HepG2 (cell line): Measurements from ENCODE around the gene ACCS. TPM values are rescaled to one million over a fixed set of nuclear protein-coding genes. Genes with fewer than 3 reads are reported as not detected.

Source experiments
- ATAC-seq: fragments of 200-7000 bp; cut with Tn5 transposase; 3 replicates; pipeline ENCODE4 v1.9.1; 2020; ENCODE audit warnings: mild to moderate bottlenecking, moderate library complexity
- BruUV-seq: library from RNA; stranded (reverse); fragments of 400-500 nt; replicated peaks from 2 replicates; lab custom pipeline; 2021; lab: Mats Ljungman, UMichigan
- CTCF ChIA-PET: fragments of 300-600 bp; formaldehyde crosslinking; extraction: SDS; loops from one replicate; lab custom pipeline; 2021; ENCODE audit warnings: low total read pairs, inconsistent platforms, low intra/inter-chr PET ratio; lab: Yijun Ruan, JAX
- POLR2A ChIA-PET: fragments of 350-600 bp; sonication (Branson Sonifier 250); formaldehyde crosslinking; loops from one replicate; lab custom pipeline; 2020; ENCODE audit warnings: antibody characterized with exemption, inconsistent platforms; lab: Yijun Ruan, JAX
- DNase-seq: peaks from one replicate; pipeline ENCODE4 v3.0.0-alpha.2; 2015; ENCODE audit warnings: low spot score
- FAIRE-seq: peaks from 3 replicates; lab custom pipeline; 2011; peaks lifted over from hg19 to GRCh38; lab: Jason Lieb, UNC
- H2AFZ ChIP-seq: one replicate; pipeline ENCODE4 v1.6.1; 2011; ENCODE audit warnings: low read length, inconsistent platforms
- H3K27ac ChIP-seq: fragments of 300-600 bp; 3 replicates; pipeline ENCODE4 v1.8.0; 2011; ENCODE audit warnings: mixed run types, mild to moderate bottlenecking, mixed read lengths, low read length, inconsistent platforms; ENCODE audit not compliant: insufficient read depth; ENCODE audit errors: extremely low read length
- H3K27me3 ChIP-seq, 2 experiments: fragments of 200-600 bp in 1 of 2; 2 replicates in 1 of 2; 3 replicates in 1 of 2; pipeline versions ENCODE4 v1.6.0 to v1.8.0; 2011; ENCODE audit warnings: low read length in 2 of 2, mild to moderate bottlenecking in 2 of 2, moderate library complexity in 2 of 2, inconsistent platforms in 1 of 2; ENCODE audit not compliant: insufficient read depth in 2 of 2, control insufficient read depth in 1 of 2
- H3K36me3 ChIP-seq, 2 experiments: fragments of 200-600 bp in 1 of 2; replicated peaks in 1 of 2; 2 replicates in 1 of 2; 3 replicates in 1 of 2; pipeline versions ENCODE4 v1.5.1 to v1.8.0; 2011; ENCODE audit warnings: low read length in 2 of 2, inconsistent platforms in 1 of 2; ENCODE audit not compliant: insufficient read depth in 2 of 2, control insufficient read depth in 1 of 2
- H3K4me1 ChIP-seq: 2 replicates; pipeline ENCODE4 v1.5.1; 2012; ENCODE audit warnings: low read length, inconsistent platforms; ENCODE audit not compliant: insufficient read depth
- H3K4me2 ChIP-seq: 2 replicates; pipeline ENCODE4 v1.6.0; 2011; ENCODE audit warnings: low read depth, low read length, inconsistent platforms
- H3K4me3 ChIP-seq, 3 experiments: fragments of 200-600 bp in 1 of 3; sonication (generic), shearing (Covaris generic) in 1 of 3; replicated peaks in 1 of 3; 2 replicates each; pipeline ENCODE4 v1.5.1; 2011 to 2016; ENCODE audit warnings: low read length in 3 of 3, inconsistent platforms in 2 of 3, low read depth in 2 of 3, mild to moderate bottlenecking in 2 of 3, control low read depth in 1 of 3, mixed read lengths in 1 of 3; ENCODE audit not compliant: insufficient read depth in 1 of 3
- H3K79me2 ChIP-seq: one replicate; pipeline ENCODE4 v1.6.1; 2011; ENCODE audit warnings: low read length, inconsistent platforms; ENCODE audit not compliant: insufficient read depth
- H3K9ac ChIP-seq: 2 replicates; pipeline ENCODE4 v1.6.0; 2011; ENCODE audit warnings: mild to moderate bottlenecking, low read depth, low read length, inconsistent platforms; ENCODE audit not compliant: insufficient read depth
- H3K9me3 ChIP-seq: 2 replicates; pipeline ENCODE4 v1.5.1; 2012; ENCODE audit warnings: mild to moderate bottlenecking, low read length
- H4K20me1 ChIP-seq: 2 replicates; pipeline ENCODE4 v1.6.0; 2011; ENCODE audit warnings: inconsistent platforms, mild to moderate bottlenecking, low read length, moderate library complexity; ENCODE audit not compliant: insufficient read depth
- ARNT2 ChIP-seq: sonication (generic); formaldehyde crosslinking; IDR thresholded peaks from 2 replicates; pipeline ENCODE4 v1.8.0; 2022; ENCODE audit warnings: mild to moderate bottlenecking, low read depth, missing genetic modification reagents, moderate library complexity
- ATF7-NPFF ChIP-seq: sonication (generic); formaldehyde crosslinking; IDR thresholded peaks from 2 replicates; pipeline ENCODE4 v1.8.1; 2023; ENCODE audit warnings: mild to moderate bottlenecking, low read depth, missing genetic modification reagents, moderate library complexity
- ELK4 ChIP-seq: sonication (generic); formaldehyde crosslinking; IDR thresholded peaks from 2 replicates; pipeline ENCODE4 v1.9.0; 2021; ENCODE audit warnings: missing genetic modification reagents, borderline replicate concordance
- IRX3 ChIP-seq: sonication (generic); formaldehyde crosslinking; IDR thresholded peaks from 2 replicates; pipeline ENCODE4 v1.8.1; 2023; ENCODE audit warnings: mild to moderate bottlenecking, low read depth, missing genetic modification reagents, borderline replicate concordance
- NFRKB ChIP-seq: fragments of 450-650 bp; IDR thresholded peaks from 2 replicates; pipeline ENCODE4 v1.6.1; 2017
- RARG ChIP-seq: sonication (generic); formaldehyde crosslinking; IDR thresholded peaks from 2 replicates; pipeline ENCODE4 v1.4.0; 2020; ENCODE audit warnings: low read depth, mild to moderate bottlenecking, missing genetic modification reagents
- SAP130 ChIP-seq: IDR thresholded peaks from 2 replicates; pipeline ENCODE4 v1.6.1; 2016; ENCODE audit warnings: low read depth
- SMYD3 ChIP-seq: sonication (generic); formaldehyde crosslinking; IDR thresholded peaks from 2 replicates; pipeline ENCODE4 v1.8.1; 2023; ENCODE audit warnings: mild to moderate bottlenecking, missing genetic modification reagents
- SNAI1 ChIP-seq: sonication (generic); formaldehyde crosslinking; IDR thresholded peaks from 2 replicates; pipeline ENCODE4 v1.5.0; 2020; ENCODE audit warnings: mild to moderate bottlenecking, missing genetic modification reagents, borderline replicate concordance
- THAP9 ChIP-seq: sonication (generic); formaldehyde crosslinking; IDR thresholded peaks from 2 replicates; pipeline ENCODE4; 2020; ENCODE audit warnings: missing genetic modification reagents, mild to moderate bottlenecking, borderline replicate concordance
- ZBED4 ChIP-seq: sonication (generic); formaldehyde crosslinking; IDR thresholded peaks from 2 replicates; pipeline ENCODE4 v1.4.0; 2020; ENCODE audit warnings: missing genetic modification reagents, borderline replicate concordance
- ZFP62 ChIP-seq: sonication (generic); formaldehyde crosslinking; IDR thresholded peaks from 2 replicates; pipeline ENCODE4 v1.4.0; 2020; ENCODE audit warnings: missing genetic modification reagents
- ZMYM3 ChIP-seq: sonication (generic); formaldehyde crosslinking; IDR thresholded peaks from 2 replicates; pipeline ENCODE4 v1.5.1; 2020; ENCODE audit warnings: mild to moderate bottlenecking, missing genetic modification reagents
- ZNF383 ChIP-seq: sonication (generic); formaldehyde crosslinking; IDR thresholded peaks from 2 replicates; pipeline ENCODE4 v1.4.0; 2020; ENCODE audit warnings: missing genetic modification reagents, mild to moderate bottlenecking, borderline replicate concordance
- ZNF7 ChIP-seq: IDR thresholded peaks from 2 replicates; pipeline ENCODE4 v1.6.1; 2016; ENCODE audit warnings: missing biosample characterization, missing genetic modification reagents
- ZNF777 ChIP-seq: sonication (generic); formaldehyde crosslinking; IDR thresholded peaks from 2 replicates; pipeline ENCODE4 v1.4.0; 2020; ENCODE audit warnings: missing genetic modification reagents
- WGBS: methylation state at CpG from one replicate; pipeline ENCODE4 v1.1.6; 2017; ENCODE audit warnings: low lambda C conversion rate; 5-methylcytosine and 5-hydroxymethylcytosine counted together
- in situ Hi-C: cut with HindIII; loops from 2 replicates; pipeline ENCODE4 v1.10.0; 2017; ENCODE audit warnings: low pct_unique_long_range_greater_than_20kb; ENCODE audit not compliant: extremely low pct_ligation_motif_present
- intact Hi-C: fragments of 100-400 bp; cut with micrococcal nuclease; formaldehyde crosslinking; loops from one replicate; pipeline ENCODE4 v1.10.0; 2022; ENCODE audit not compliant: unreplicated experiment
- polyA plus RNA-seq, 8 experiments: library from polyadenylated mRNA; depleted of rRNA in 3 of 8; stranded (reverse) in 7 of 8; unstranded in 1 of 8; fragments of >200 nt; fragmentation: Illumina TruSeq in 4 of 8; extraction: Trizol in 4 of 8; gene quantifications; 2 replicates each; pipeline versions ENCODE4 v1.2.1 to v1.2.3, GENCODE V29; 2011 to 2016; ENCODE audit warnings: low read depth in 4 of 8, missing spikeins in 1 of 8, mixed read lengths in 1 of 8; ENCODE audit not compliant: insufficient read depth in 1 of 8
- total RNA-seq, 5 experiments: library from RNA; depleted of rRNA; stranded (reverse); fragments of >200 nt; fragmentation: Illumina TruSeq; extraction: Trizol; gene quantifications; 2 replicates each; pipeline ENCODE4 v1.2.3, GENCODE V29; 2016; ENCODE audit warnings: low read depth in 1 of 5
- TF ChIP-seq, protein P1 (sequence below): sonication (generic); formaldehyde crosslinking; IDR thresholded peaks from 2 replicates; pipeline ENCODE4 v1.5.1; 2020; ENCODE audit warnings: mild to moderate bottlenecking, moderate library complexity, missing genetic modification reagents

Gene ACCS
- total and polyA plus RNA-seq, 2 of the 13 experiments (the other 11 are each of a cell fraction or from before 2014, with no cell fraction given): 0.55 to 0.59 TPM

DNA sequence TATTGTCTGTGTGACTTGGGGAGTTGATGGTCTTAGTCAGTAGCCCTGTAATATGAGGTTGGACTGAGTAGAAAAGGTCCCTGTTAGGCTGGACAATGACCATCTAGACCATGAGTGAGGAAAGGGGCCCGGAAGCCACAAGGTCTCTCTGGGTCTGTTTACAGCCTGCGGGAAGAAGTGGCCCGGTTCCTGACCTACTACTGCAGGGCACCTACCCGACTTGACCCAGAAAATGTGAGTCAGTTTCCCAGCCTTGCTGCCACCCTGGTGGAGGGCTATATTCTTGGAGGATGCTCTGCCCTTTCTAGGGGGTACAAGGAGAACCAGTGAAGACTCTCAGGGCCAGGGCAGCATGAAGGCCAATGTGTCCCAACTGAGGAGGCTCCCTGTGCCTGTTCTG is 14.9 kb upstream of the ACCS start:
- H3K4me3 ChIP-seq: no peak overlapping the region
- no peak overlapping the region for H3K27ac ChIP-seq
- no peaks in the 10 kb centered on the region for H3K79me2 ChIP-seq
- H3K4me2 ChIP-seq: no peak overlapping the region
- in situ Hi-C loops (no loop called here), intact Hi-C loops (no loop called here)
- H3K36me3 ChIP-seq: no peaks in the 10 kb centered on the region
- H2AFZ ChIP-seq: no peak overlapping the region
- WGBS: no CpG with 5 or more reads among the region's 4 CpGs
- TF ChIP-seq SNAI1 (CRISPR knock-in tag) (no peak), NFRKB (no peak), THAP9 (no peak), SMYD3 (CRISPR knock-in tag) (no peak), RARG (no peak), ELK4 (no peak), SAP130 (CRISPR knock-in tag) (no peak), ZMYM3 (no peak), ARNT2 (CRISPR knock-in tag) (no peak), IRX3 (CRISPR knock-in tag) (no peak), ZNF383 (no peak), ZBED4 (CRISPR knock-in tag) (no peak), ATF7-NPFF (no peak), ZNF777 (CRISPR knock-in tag) (no peak), ZFP62 (CRISPR knock-in tag) (no peak), ZNF7 (CRISPR knock-in tag) (no peak)
- TF ChIP-seq, protein P1, sequence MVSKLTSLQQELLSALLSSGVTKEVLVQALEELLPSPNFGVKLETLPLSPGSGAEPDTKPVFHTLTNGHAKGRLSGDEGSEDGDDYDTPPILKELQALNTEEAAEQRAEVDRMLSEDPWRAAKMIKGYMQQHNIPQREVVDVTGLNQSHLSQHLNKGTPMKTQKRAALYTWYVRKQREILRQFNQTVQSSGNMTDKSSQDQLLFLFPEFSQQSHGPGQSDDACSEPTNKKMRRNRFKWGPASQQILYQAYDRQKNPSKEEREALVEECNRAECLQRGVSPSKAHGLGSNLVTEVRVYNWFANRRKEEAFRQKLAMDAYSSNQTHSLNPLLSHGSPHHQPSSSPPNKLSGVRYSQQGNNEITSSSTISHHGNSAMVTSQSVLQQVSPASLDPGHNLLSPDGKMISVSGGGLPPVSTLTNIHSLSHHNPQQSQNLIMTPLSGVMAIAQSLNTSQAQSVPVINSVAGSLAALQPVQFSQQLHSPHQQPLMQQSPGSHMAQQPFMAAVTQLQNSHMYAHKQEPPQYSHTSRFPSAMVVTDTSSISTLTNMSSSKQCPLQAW (CRISPR knock-in tag): no peak
- BruUV-seq: no TSS peak
- H3K4me1 ChIP-seq: no peaks in the 10 kb centered on the region
- POLR2A ChIA-PET: no interaction called here
- FAIRE-seq (no peak), DNase-seq (no peak), ATAC-seq (no peak)
- no peak overlapping the region for H3K9ac ChIP-seq
- no peaks in the 10 kb centered on the region for H3K9me3 ChIP-seq
- peaks cover 3 to 9% of the 10 kb centered on the region in 2 experiments; a peak in 3 of 5 replicates for H3K27me3 ChIP-seq
- CTCF ChIA-PET: no interaction called here
- no peaks in the 10 kb centered on the region for H4K20me1 ChIP-seq
